HepG2 (cell line): ENCODE data around the gene CAPZB. TPM values are rescaled to one million over a fixed set of nuclear protein-coding genes. Genes with fewer than 3 reads are reported as not detected.

ENCODE experiments used
- AGO2 ChIP-seq: fragments of 200-400 bp; formaldehyde crosslinking; optimal IDR thresholded peaks from 2 replicates; pipeline ENCODE3; 2017; ENCODE audit warnings: mild to moderate bottlenecking, low read depth, low read length, moderate library complexity
- ARNT ChIP-seq: fragments of 450-650 bp; IDR thresholded peaks from 2 replicates; pipeline ENCODE4 v1.6.1; 2017
- MXI1 ChIP-seq: IDR thresholded peaks from 3 replicates; pipeline ENCODE4 v1.6.1; 2012; ENCODE audit warnings: low read depth, low read length, inconsistent platforms, borderline replicate concordance
- NAIF1 ChIP-seq: sonication (generic); formaldehyde crosslinking; IDR thresholded peaks from 2 replicates; pipeline ENCODE4 v1.5.0; 2020; ENCODE audit warnings: mild to moderate bottlenecking, missing genetic modification reagents, borderline replicate concordance
- ONECUT2 ChIP-seq: sonication (generic); formaldehyde crosslinking; IDR thresholded peaks from 2 replicates; pipeline ENCODE4 v1.4.0; 2020; ENCODE audit warnings: missing genetic modification reagents
- RFXANK ChIP-seq: IDR thresholded peaks from 2 replicates; pipeline ENCODE4 v1.6.1; 2016
- SMARCE1 ChIP-seq: fragments of 450-650 bp; IDR thresholded peaks from 2 replicates; pipeline ENCODE4 v1.6.1; 2017; ENCODE audit warnings: borderline replicate concordance
- SYNCRIP ChIP-seq: fragments of 200-400 bp; formaldehyde crosslinking; IDR thresholded peaks from 2 replicates; pipeline ENCODE4 v1.6.1; 2018; ENCODE audit warnings: mild to moderate bottlenecking, low read depth, low read length; ENCODE audit not compliant: insufficient read depth
- ZFY ChIP-seq: sonication (generic); formaldehyde crosslinking; IDR thresholded peaks from 2 replicates; pipeline ENCODE4 v1.4.0; 2020; ENCODE audit warnings: missing genetic modification reagents
- ZNF572 ChIP-seq: sonication (generic); formaldehyde crosslinking; IDR thresholded peaks from 2 replicates; pipeline ENCODE4 v1.5.1; 2020; ENCODE audit warnings: mild to moderate bottlenecking, missing genetic modification reagents
- ZNF788 ChIP-seq: sonication (generic); formaldehyde crosslinking; IDR thresholded peaks from 2 replicates; pipeline ENCODE4 v1.5.0; 2020; ENCODE audit warnings: mild to moderate bottlenecking, missing genetic modification reagents, borderline replicate concordance
- ZSCAN20 ChIP-seq: sonication (generic); formaldehyde crosslinking; IDR thresholded peaks from 2 replicates; pipeline ENCODE4 v1.4.0; 2020; ENCODE audit warnings: missing genetic modification reagents, mild to moderate bottlenecking, borderline replicate concordance
- polyA plus RNA-seq, 8 experiments: library from polyadenylated mRNA; depleted of rRNA in 3 of 8; stranded (reverse) in 7 of 8; unstranded in 1 of 8; fragments of >200 nt; fragmentation: Illumina TruSeq in 4 of 8; extraction: Trizol in 4 of 8; gene quantifications; 2 replicates each; pipeline versions ENCODE4 v1.2.1 to v1.2.3, GENCODE V29; 2011 to 2016; ENCODE audit warnings: low read depth in 4 of 8, missing spikeins in 1 of 8, mixed read lengths in 1 of 8; ENCODE audit not compliant: insufficient read depth in 1 of 8
- total RNA-seq, 5 experiments: library from RNA; depleted of rRNA; stranded (reverse); fragments of >200 nt; fragmentation: Illumina TruSeq; extraction: Trizol; gene quantifications; 2 replicates each; pipeline ENCODE4 v1.2.3, GENCODE V29; 2016; ENCODE audit warnings: low read depth in 1 of 5
- TF ChIP-seq, protein P1 (sequence below): sonication (generic); formaldehyde crosslinking; IDR thresholded peaks from 2 replicates; pipeline ENCODE4 v1.9.0; 2021; ENCODE audit warnings: mild to moderate bottlenecking, missing genetic modification reagents
- TF ChIP-seq, protein P2 (sequence below): sonication (generic); formaldehyde crosslinking; IDR thresholded peaks from 2 replicates; pipeline ENCODE4 v1.5.0; 2020; ENCODE audit warnings: mild to moderate bottlenecking, missing genetic modification reagents
- TF ChIP-seq, protein P3 (sequence below): sonication (generic); formaldehyde crosslinking; IDR thresholded peaks from 2 replicates; pipeline ENCODE4 v1.5.1; 2020; ENCODE audit warnings: missing genetic modification reagents, mild to moderate bottlenecking, borderline replicate concordance
- TF ChIP-seq, protein P4 (sequence below): sonication (generic); formaldehyde crosslinking; IDR thresholded peaks from 2 replicates; pipeline ENCODE4 v1.5.0; 2020; ENCODE audit warnings: missing genetic modification reagents, mild to moderate bottlenecking, borderline replicate concordance
- TF ChIP-seq, protein P5 (sequence below): sonication (generic); formaldehyde crosslinking; IDR thresholded peaks from 2 replicates; pipeline ENCODE4 v1.9.0; 2022; ENCODE audit warnings: missing genetic modification reagents, mild to moderate bottlenecking, borderline replicate concordance

CAPZB gene
- total and polyA plus RNA-seq, 2 of the 13 experiments (the other 11 are each of a cell fraction or from before 2014, with no cell fraction given), result 58.9 to 76.9 TPM

DNA sequence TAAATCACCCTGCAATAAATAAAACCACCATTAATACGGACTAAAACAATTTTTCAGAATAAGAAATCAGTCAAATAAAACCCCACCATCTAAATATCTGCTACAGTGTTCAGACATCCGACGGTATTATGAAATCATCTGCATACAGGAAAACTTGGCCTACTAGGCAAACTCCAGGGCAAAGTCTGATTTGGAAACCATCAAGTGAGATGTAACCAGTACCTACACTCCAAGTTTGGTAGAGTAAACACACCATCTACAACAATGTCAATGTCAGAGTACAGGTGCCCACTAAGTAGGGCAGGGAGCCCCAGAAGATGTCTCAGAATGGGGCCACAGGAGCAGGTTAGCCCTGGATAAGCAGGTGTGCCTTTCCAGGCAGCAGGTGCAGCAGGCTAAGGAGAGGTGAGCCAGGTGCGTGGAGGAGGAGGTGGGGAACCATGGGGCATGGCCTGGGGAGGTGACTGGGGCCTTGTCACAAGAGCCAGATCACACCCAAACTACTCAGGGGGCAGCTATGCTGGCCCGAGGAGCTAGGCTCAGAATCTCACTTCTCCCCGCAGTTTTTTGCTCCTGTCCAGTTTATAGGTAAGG, 59.6 kb downstream of the CAPZB start (continued):
- TF ChIP-seq, protein P1, sequence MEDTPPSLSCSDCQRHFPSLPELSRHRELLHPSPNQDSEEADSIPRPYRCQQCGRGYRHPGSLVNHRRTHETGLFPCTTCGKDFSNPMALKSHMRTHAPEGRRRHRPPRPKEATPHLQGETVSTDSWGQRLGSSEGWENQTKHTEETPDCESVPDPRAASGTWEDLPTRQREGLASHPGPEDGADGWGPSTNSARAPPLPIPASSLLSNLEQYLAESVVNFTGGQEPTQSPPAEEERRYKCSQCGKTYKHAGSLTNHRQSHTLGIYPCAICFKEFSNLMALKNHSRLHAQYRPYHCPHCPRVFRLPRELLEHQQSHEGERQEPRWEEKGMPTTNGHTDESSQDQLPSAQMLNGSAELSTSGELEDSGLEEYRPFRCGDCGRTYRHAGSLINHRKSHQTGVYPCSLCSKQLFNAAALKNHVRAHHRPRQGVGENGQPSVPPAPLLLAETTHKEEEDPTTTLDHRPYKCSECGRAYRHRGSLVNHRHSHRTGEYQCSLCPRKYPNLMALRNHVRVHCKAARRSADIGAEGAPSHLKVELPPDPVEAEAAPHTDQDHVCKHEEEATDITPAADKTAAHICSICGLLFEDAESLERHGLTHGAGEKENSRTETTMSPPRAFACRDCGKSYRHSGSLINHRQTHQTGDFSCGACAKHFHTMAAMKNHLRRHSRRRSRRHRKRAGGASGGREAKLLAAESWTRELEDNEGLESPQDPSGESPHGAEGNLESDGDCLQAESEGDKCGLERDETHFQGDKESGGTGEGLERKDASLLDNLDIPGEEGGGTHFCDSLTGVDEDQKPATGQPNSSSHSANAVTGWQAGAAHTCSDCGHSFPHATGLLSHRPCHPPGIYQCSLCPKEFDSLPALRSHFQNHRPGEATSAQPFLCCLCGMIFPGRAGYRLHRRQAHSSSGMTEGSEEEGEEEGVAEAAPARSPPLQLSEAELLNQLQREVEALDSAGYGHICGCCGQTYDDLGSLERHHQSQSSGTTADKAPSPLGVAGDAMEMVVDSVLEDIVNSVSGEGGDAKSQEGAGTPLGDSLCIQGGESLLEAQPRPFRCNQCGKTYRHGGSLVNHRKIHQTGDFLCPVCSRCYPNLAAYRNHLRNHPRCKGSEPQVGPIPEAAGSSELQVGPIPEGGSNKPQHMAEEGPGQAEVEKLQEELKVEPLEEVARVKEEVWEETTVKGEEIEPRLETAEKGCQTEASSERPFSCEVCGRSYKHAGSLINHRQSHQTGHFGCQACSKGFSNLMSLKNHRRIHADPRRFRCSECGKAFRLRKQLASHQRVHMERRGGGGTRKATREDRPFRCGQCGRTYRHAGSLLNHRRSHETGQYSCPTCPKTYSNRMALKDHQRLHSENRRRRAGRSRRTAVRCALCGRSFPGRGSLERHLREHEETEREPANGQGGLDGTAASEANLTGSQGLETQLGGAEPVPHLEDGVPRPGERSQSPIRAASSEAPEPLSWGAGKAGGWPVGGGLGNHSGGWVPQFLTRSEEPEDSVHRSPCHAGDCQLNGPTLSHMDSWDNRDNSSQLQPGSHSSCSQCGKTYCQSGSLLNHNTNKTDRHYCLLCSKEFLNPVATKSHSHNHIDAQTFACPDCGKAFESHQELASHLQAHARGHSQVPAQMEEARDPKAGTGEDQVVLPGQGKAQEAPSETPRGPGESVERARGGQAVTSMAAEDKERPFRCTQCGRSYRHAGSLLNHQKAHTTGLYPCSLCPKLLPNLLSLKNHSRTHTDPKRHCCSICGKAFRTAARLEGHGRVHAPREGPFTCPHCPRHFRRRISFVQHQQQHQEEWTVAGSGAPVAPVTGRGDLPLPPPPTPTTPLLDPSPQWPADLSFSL, result no peak
- no peak for TF ChIP-seq ARNT
- TF ChIP-seq ZFY, result 0 out of 2 replicates have a peak, but pooled peaks have one; percentile 24
- TF ChIP-seq SMARCE1, result no peak
- TF ChIP-seq, protein P2, sequence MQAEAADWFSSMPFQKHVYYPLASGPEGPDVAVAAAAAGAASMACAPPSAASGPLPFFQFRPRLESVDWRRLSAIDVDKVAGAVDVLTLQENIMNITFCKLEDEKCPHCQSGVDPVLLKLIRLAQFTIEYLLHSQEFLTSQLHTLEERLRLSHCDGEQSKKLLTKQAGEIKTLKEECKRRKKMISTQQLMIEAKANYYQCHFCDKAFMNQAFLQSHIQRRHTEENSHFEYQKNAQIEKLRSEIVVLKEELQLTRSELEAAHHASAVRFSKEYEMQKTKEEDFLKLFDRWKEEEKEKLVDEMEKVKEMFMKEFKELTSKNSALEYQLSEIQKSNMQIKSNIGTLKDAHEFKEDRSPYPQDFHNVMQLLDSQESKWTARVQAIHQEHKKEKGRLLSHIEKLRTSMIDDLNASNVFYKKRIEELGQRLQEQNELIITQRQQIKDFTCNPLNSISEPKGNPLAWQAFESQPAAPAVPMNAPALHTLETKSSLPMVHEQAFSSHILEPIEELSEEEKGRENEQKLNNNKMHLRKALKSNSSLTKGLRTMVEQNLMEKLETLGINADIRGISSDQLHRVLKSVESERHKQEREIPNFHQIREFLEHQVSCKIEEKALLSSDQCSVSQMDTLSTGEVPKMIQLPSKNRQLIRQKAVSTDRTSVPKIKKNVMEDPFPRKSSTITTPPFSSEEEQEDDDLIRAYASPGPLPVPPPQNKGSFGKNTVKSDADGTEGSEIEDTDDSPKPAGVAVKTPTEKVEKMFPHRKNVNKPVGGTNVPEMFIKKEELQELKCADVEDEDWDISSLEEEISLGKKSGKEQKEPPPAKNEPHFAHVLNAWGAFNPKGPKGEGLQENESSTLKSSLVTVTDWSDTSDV (CRISPR knock-in tag), result no peak
- TF ChIP-seq NAIF1 (CRISPR knock-in tag), result no peak
- no peak for TF ChIP-seq ONECUT2 (CRISPR knock-in tag)
- no peak for TF ChIP-seq RFXANK (CRISPR knock-in tag)
- TF ChIP-seq, protein P3, sequence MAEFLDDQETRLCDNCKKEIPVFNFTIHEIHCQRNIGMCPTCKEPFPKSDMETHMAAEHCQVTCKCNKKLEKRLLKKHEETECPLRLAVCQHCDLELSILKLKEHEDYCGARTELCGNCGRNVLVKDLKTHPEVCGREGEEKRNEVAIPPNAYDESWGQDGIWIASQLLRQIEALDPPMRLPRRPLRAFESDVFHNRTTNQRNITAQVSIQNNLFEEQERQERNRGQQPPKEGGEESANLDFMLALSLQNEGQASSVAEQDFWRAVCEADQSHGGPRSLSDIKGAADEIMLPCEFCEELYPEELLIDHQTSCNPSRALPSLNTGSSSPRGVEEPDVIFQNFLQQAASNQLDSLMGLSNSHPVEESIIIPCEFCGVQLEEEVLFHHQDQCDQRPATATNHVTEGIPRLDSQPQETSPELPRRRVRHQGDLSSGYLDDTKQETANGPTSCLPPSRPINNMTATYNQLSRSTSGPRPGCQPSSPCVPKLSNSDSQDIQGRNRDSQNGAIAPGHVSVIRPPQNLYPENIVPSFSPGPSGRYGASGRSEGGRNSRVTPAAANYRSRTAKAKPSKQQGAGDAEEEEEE (CRISPR knock-in tag), result no peak
- no peak for TF ChIP-seq ZNF788 (CRISPR knock-in tag)
- TF ChIP-seq SYNCRIP, result no peak
- TF ChIP-seq MXI1, result no peak
- no peak for TF ChIP-seq ZSCAN20 (CRISPR knock-in tag)
- TF ChIP-seq, protein P4, sequence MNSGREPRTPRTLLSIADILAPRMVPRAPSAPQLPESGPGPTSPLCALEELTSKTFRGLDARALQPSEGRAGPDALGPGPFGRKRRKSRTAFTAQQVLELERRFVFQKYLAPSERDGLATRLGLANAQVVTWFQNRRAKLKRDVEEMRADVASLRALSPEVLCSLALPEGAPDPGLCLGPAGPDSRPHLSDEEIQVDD (CRISPR knock-in tag), result no peak
- no peak for TF ChIP-seq ZNF572 (CRISPR knock-in tag)
- TF ChIP-seq, protein P5, sequence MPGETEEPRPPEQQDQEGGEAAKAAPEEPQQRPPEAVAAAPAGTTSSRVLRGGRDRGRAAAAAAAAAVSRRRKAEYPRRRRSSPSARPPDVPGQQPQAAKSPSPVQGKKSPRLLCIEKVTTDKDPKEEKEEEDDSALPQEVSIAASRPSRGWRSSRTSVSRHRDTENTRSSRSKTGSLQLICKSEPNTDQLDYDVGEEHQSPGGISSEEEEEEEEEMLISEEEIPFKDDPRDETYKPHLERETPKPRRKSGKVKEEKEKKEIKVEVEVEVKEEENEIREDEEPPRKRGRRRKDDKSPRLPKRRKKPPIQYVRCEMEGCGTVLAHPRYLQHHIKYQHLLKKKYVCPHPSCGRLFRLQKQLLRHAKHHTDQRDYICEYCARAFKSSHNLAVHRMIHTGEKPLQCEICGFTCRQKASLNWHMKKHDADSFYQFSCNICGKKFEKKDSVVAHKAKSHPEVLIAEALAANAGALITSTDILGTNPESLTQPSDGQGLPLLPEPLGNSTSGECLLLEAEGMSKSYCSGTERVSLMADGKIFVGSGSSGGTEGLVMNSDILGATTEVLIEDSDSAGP (CRISPR knock-in tag), result no peak
- no peak for TF ChIP-seq AGO2
